HUES48 (cell line): ENCODE measurements around the gene TBC1D23.
"Not testable (repeated sequence)": the region's sequence is repeated elsewhere in the genome, so short reads cannot be mapped to it uniquely, and the experiment has no call there.

Experiments used
- H3K27ac ChIP-seq: one replicate; pipeline ENCODE4 v1.7.0; 2013; ENCODE audit warnings: low read depth, low read length, inconsistent platforms
- H3K27me3 ChIP-seq: 2 replicates; pipeline ENCODE4 v1.6.1; 2013; ENCODE audit warnings: mild to moderate bottlenecking, low read length; ENCODE audit not compliant: control insufficient read depth, insufficient read depth
- H3K36me3 ChIP-seq: 2 replicates; pipeline ENCODE4 v1.6.1; 2013; ENCODE audit warnings: low read length; ENCODE audit not compliant: control insufficient read depth, insufficient read depth
- H3K4me1 ChIP-seq: 2 replicates; pipeline ENCODE4 v1.6.1; 2013; ENCODE audit warnings: mild to moderate bottlenecking, low read length; ENCODE audit not compliant: control insufficient read depth, insufficient read depth
- H3K4me3 ChIP-seq: 2 replicates; pipeline ENCODE4 v1.5.1; 2013; ENCODE audit warnings: mild to moderate bottlenecking, low read depth, low read length
- H3K9ac ChIP-seq: 2 replicates; pipeline ENCODE4 v1.6.1; 2013; ENCODE audit warnings: mild to moderate bottlenecking, low read depth, low read length, moderate library complexity
- H3K9me3 ChIP-seq: 2 replicates; pipeline ENCODE4 v1.6.1; 2013; ENCODE audit warnings: low read length; ENCODE audit not compliant: control insufficient read depth, insufficient read depth

Gene TBC1D23

DNA sequence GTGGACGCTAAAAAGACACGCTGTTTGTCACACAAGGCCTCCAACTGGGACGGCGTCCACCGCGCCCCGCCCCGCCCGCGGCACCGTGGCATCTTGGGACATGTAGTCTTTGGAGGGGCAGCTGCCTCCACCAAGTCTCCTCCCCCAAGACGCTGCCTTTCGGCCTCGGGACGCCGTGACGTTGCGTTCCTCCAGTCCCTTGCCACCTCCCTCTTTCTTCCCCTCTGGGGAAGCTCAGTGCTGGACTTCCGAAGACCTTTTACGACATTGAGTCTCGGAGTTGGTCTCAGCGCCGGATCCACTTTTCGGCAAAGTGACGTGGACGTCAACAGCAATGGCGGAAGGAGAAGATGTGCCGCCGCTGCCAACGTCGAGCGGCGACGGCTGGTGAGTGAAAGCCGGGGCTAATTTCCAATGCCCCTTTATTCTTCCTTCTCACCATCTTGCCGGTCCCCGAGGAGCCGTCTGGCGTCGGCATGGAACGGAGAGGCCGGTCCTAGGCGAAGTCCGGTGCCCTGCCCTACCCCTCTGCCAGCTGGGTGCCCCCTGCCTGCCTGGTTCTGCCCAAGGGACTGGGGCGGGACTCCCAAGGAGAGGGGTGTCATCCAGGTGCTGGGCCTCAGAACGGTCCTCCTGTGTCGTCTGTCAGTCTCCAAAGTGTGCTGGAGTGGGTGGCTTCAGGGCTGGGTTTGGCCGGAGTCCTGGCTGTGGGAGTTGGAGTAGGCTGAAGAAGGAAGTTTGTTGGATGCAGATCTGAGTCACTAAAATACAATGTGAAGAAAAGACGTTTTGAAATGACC lies at the start of gene TBC1D23:
TBC1D23 (plus strand) TSS at position 308 of the 800 bp plus-strand sequence; CDS start at position 335, 27 bp downstream.
- H3K27ac ChIP-seq, result peak within 1 kb of the TSS; percentile 89
- H3K36me3 ChIP-seq, result no peaks in the 10 kb centered on the region
- peak within 1 kb of the TSS; percentile 89 for H3K4me3 ChIP-seq
- no peaks in the 10 kb centered on the region for H3K27me3 ChIP-seq
- no peaks in the 10 kb centered on the region for H3K9me3 ChIP-seq
- H3K4me1 ChIP-seq, result peaks cover 23% of the 10 kb centered on the region
- peak within 1 kb of the TSS; percentile 64 for H3K9ac ChIP-seq

- Histone ChIP-seq H3K9ac (no peak overlapping the region), H3K4me1 (peaks cover 26% of the 10 kb centered on the region), H3K27me3 (peaks cover 7% of the 10 kb centered on the region), H3K4me3 (no peak overlapping the region), H3K36me3 (no peaks in the 10 kb centered on the region), H3K9me3 (no peaks in the 10 kb centered on the region), H3K27ac (no peak overlapping the region)
Observed at GRCh38 chr3:100213891-100214573, 46.8 kb upstream of the TBC1D23 start.

DNA sequence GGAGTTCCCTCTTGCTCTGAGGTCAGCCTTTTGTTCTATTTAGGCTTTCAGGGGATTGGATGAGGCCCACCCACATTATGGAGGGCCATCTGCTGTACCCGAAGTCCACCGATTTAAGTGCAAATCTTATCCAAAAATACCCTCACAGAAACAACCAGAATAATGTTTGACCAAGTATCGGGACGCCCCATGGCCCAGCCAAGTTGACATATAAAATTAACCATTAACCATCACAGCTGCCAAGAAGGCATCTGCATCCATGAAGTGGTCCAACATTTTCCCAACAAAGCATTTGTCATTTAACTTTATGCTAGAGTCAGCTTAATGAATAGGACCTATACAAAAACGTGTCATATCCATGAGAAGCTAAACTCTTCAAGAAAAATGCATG lies 46.2 kb upstream of the TBC1D23 start:
- Histone ChIP-seq H3K9ac (no peak overlapping the region), H3K36me3 (no peaks in the 10 kb centered on the region), H3K27me3 (peaks cover 7% of the 10 kb centered on the region), H3K4me1 (peaks cover 24% of the 10 kb centered on the region), H3K4me3 (no peak overlapping the region), H3K9me3 (peaks cover 5% of the 10 kb centered on the region; the same call in 1 of the 2 replicates), H3K27ac (no peak overlapping the region)

DNA sequence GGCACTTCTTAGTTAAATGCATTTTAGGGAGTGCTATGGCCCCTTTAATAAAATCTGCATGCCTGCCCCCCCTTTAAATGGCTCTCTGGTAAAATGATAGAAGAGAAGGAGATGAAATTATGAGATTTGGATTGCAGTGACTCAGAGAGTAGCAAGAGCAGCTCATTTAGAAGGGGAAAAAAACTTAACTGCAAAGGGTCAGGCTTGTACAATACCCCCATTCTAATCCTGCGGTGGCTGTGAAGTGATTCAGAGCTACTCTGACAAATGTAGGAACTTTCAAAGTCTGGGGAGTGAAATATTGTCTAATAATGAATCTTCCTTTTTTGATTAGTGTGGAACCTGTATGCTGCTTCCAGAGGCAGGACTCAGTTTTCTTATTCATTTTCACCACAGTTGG lies 44.1 kb upstream of the TBC1D23 start:
- Histone ChIP-seq H3K4me3 (no peak overlapping the region), H3K27ac (no peak overlapping the region), H3K27me3 (peaks cover 4% of the 10 kb centered on the region), H3K4me1 (peaks cover 3% of the 10 kb centered on the region), H3K9ac (no peak overlapping the region), H3K9me3 (peaks cover 14% of the 10 kb centered on the region), H3K36me3 (no peaks in the 10 kb centered on the region)

DNA sequence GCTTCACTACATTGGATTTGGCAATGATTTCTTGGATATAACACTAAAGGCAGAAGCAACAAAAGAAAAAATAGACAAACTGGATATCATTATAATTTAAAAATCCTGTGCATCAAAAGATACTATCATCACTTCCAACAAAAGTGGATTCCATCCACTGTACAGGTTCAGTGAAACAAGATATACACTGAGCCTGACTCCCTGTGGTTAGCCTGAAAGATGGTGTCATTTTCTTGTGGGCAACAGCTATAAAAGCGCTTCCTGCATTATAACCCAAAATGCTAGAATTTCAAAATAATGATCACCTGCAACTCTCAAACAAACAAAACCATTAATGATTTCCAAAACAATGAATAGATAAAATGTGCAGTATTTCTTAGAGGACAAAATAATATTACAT lies 39.6 kb upstream of the TBC1D23 start:
- H3K27me3 ChIP-seq, result no peaks in the 10 kb centered on the region
- peaks cover 14% of the 10 kb centered on the region for H3K9me3 ChIP-seq
- H3K36me3 ChIP-seq, result no peaks in the 10 kb centered on the region
- H3K9ac ChIP-seq, result no peak overlapping the region
- no peak overlapping the region for H3K27ac ChIP-seq
- H3K4me1 ChIP-seq, result no peaks in the 10 kb centered on the region
- no peak overlapping the region for H3K4me3 ChIP-seq

GRCh38 chr3:100225193-100225592 lies 35.6 kb upstream of the TBC1D23 start:
- H3K9me3 ChIP-seq, result peaks cover 6% of the 10 kb centered on the region; the same call in 1 of the 2 replicates
- H3K27ac ChIP-seq, result no peak overlapping the region
- H3K27me3 ChIP-seq, result no peaks in the 10 kb centered on the region
- H3K36me3 ChIP-seq, result no peaks in the 10 kb centered on the region
- H3K4me1 ChIP-seq, result no peaks in the 10 kb centered on the region
- H3K4me3 ChIP-seq, result no peak overlapping the region
- H3K9ac ChIP-seq, result no peak overlapping the region

GRCh38 chr3:100225883-100226282 lies 34.9 kb upstream of the TBC1D23 start:
- no peak overlapping the region for H3K9ac ChIP-seq
- no peaks in the 10 kb centered on the region for H3K27me3 ChIP-seq
- H3K4me3 ChIP-seq, result no peak overlapping the region
- no peaks in the 10 kb centered on the region for H3K9me3 ChIP-seq
- H3K4me1 ChIP-seq, result no peaks in the 10 kb centered on the region
- H3K36me3 ChIP-seq, result no peaks in the 10 kb centered on the region
- H3K27ac ChIP-seq, result no peak overlapping the region

- Histone ChIP-seq H3K4me3 (no peak overlapping the region), H3K36me3 (no peaks in the 10 kb centered on the region), H3K9me3 (no peaks in the 10 kb centered on the region), H3K4me1 (no peaks in the 10 kb centered on the region), H3K27me3 (no peaks in the 10 kb centered on the region), H3K9ac (no peak overlapping the region), H3K27ac (no peak overlapping the region)
Observed at GRCh38 chr3:100226712-100227429, 33.9 kb upstream of the TBC1D23 start.

DNA sequence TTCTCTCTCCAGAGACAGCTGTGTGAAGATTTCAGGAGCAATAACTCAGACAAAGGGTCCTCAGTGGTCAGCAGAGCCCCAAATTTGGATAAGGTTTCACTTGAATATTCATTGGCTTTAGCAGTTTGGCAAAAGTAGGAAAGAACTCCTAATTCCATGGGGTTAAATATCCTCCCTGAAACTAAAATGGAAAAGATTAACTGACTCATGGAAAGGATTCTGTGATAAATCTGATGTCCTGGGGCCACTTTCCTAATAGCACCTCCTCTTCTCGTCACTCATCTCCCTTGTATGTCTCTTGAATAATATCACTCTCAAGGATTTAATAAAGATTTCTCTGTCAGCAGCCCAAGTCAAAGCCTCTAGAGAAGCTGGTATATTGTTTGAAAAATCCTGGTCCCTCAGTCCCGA lies 33.3 kb upstream of the TBC1D23 start:
- Histone ChIP-seq H3K4me1 (no peaks in the 10 kb centered on the region), H3K27ac (no peak overlapping the region), H3K9me3 (no peaks in the 10 kb centered on the region), H3K9ac (no peak overlapping the region), H3K36me3 (no peaks in the 10 kb centered on the region), H3K4me3 (no peak overlapping the region), H3K27me3 (no peaks in the 10 kb centered on the region)

DNA sequence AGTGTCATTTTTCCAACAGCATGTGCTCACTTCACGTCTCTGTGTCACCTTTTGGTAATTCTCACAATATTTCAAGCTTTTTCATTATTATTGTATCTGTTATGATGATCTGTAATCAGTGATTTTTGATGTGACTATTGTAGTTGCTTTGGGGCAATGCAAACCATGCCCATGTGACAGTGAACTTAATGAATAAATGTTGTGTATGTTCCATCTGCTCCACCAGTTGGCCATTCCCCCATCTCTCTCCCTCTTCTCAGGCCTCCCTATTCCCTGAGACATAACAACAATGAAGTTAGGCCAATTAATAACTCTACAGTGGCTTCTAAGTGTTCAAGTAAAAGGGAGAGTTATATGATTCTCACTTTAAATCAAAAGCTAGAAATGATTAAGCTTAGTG lies 32.5 kb upstream of the TBC1D23 start:
- H3K4me3 ChIP-seq, result no peak overlapping the region
- H3K27ac ChIP-seq, result no peak overlapping the region
- peaks cover 4% of the 10 kb centered on the region for H3K4me1 ChIP-seq
- H3K9ac ChIP-seq, result no peak overlapping the region
- H3K9me3 ChIP-seq, result no peaks in the 10 kb centered on the region
- H3K36me3 ChIP-seq, result no peaks in the 10 kb centered on the region
- no peaks in the 10 kb centered on the region for H3K27me3 ChIP-seq

- H3K36me3 ChIP-seq, H3K4me1 ChIP-seq, H3K27ac ChIP-seq, H3K27me3 ChIP-seq, H3K9me3 ChIP-seq, H3K4me3 ChIP-seq, H3K9ac ChIP-seq: not testable (repeated sequence)
Observed at GRCh38 chr3:100229188-100229587, 31.6 kb upstream of the TBC1D23 start.
